ENCODE measurements around the gene MSI2.

The MSI2 gene

GRCh38 chr17:57723427-57724025, 467.2 kb downstream of the MSI2 start:
- no peak for DNase-seq (ENCODE audit: low read depth)

- DNase-seq (ENCODE audit: low read depth), result no peak
Observed at GRCh38 chr17:57724026-57724728, 467.9 kb downstream of the MSI2 start.

- DNase-seq (ENCODE audit: low read depth), result no peak
Observed at GRCh38 chr17:57724729-57725125, 468.4 kb downstream of the MSI2 start.

GRCh38 chr17:57726213-57726790, 470.0 kb downstream of the MSI2 start:
- no peak for DNase-seq (ENCODE audit: low read depth)

GRCh38 chr17:57726838-57727237, 470.5 kb downstream of the MSI2 start:
- DNase-seq (ENCODE audit: low read depth), result no peak

GRCh38 chr17:57727630-57728175, 471.4 kb downstream of the MSI2 start:
- no peak for DNase-seq (ENCODE audit: low read depth)

- DNase-seq (ENCODE audit: low read depth), result no peak
Observed at GRCh38 chr17:57730026-57730701, 473.8 kb downstream of the MSI2 start.

GRCh38 chr17:57732062-57732461, 475.7 kb downstream of the MSI2 start:
- no peak for DNase-seq (ENCODE audit: low read depth)

GRCh38 chr17:57733085-57733484, 476.8 kb downstream of the MSI2 start:
- no peak for DNase-seq (ENCODE audit: low read depth)
